HUES6 (cell line): Measurements from ENCODE around the gene CUBN.
A peak's percentile ranks its signal among the peaks of the same experiment; 100 is the strongest.

Source experiments
- H3K27ac ChIP-seq: 2 replicates; pipeline ENCODE4 v1.7.0; 2013; ENCODE audit warnings: low read depth, mild to moderate bottlenecking, low read length, inconsistent platforms
- H3K27me3 ChIP-seq: 2 replicates; pipeline ENCODE4 v1.6.1; 2013; ENCODE audit warnings: low read length; ENCODE audit not compliant: control insufficient read depth, insufficient read depth
- H3K36me3 ChIP-seq: 2 replicates; pipeline ENCODE4 v1.6.1; 2013; ENCODE audit warnings: low read length; ENCODE audit not compliant: control insufficient read depth, insufficient read depth
- H3K4me1 ChIP-seq: 2 replicates; pipeline ENCODE4 v1.6.1; 2013; ENCODE audit warnings: low read length; ENCODE audit not compliant: control insufficient read depth, insufficient read depth
- H3K4me3 ChIP-seq: 2 replicates; pipeline ENCODE4 v1.5.1; 2013; ENCODE audit warnings: low read depth, low read length
- H3K9ac ChIP-seq: one replicate; pipeline ENCODE4 v1.6.1; 2013; ENCODE audit warnings: mild to moderate bottlenecking, low read length
- H3K9me3 ChIP-seq: 2 replicates; pipeline ENCODE4 v1.6.1; 2013; ENCODE audit warnings: low read depth, low read length; ENCODE audit not compliant: control insufficient read depth, insufficient read depth

The CUBN gene

GRCh38 chr10:16820018-16820417 lies 309.6 kb downstream of the CUBN start:
- Histone ChIP-seq H3K9me3 (peaks cover 35% of the 10 kb centered on the region), H3K36me3 (no peaks in the 10 kb centered on the region), H3K27me3 (0 out of 2 replicates have a peak, but pooled peaks cover 3% of the 10 kb centered on the region), H3K4me1 (peaks cover 11% of the 10 kb centered on the region; the same call in 1 of the 2 replicates), H3K27ac (no peak overlapping the region), H3K4me3 (no peak overlapping the region), H3K9ac (no peak overlapping the region)

- H3K36me3 ChIP-seq, result no peaks in the 10 kb centered on the region
- 0 out of 2 replicates have a peak, but pooled peaks cover 3% of the 10 kb centered on the region for H3K27me3 ChIP-seq
- H3K27ac ChIP-seq, result no peak overlapping the region
- H3K4me1 ChIP-seq, result peaks cover 11% of the 10 kb centered on the region; the same call in 1 of the 2 replicates
- H3K4me3 ChIP-seq, result no peak overlapping the region
- peaks cover 35% of the 10 kb centered on the region for H3K9me3 ChIP-seq
- H3K9ac ChIP-seq, result no peak overlapping the region
Observed at GRCh38 chr10:16819436-16819835, 310.2 kb downstream of the CUBN start.

- H3K9ac ChIP-seq, result no peak overlapping the region
- 0 out of 2 replicates have a peak, but pooled peaks cover 3% of the 10 kb centered on the region for H3K27me3 ChIP-seq
- H3K4me1 ChIP-seq, result peaks cover 11% of the 10 kb centered on the region; the same call in 1 of the 2 replicates
- H3K4me3 ChIP-seq, result no peak overlapping the region
- no peak overlapping the region for H3K27ac ChIP-seq
- peaks cover 33% of the 10 kb centered on the region for H3K9me3 ChIP-seq
- no peaks in the 10 kb centered on the region for H3K36me3 ChIP-seq
Observed at GRCh38 chr10:16819026-16819425, 310.6 kb downstream of the CUBN start.

- H3K4me3 ChIP-seq, result peak within 1 kb of the TSS; percentile 76
- peak within 1 kb of the TSS; percentile 80 for H3K9ac ChIP-seq
- H3K36me3 ChIP-seq, result no peaks in the 10 kb centered on the region
Observed at GRCh38 chr10:16817125-16818019, 312.2 kb downstream of the CUBN start, which contains the start of gene RSU1. Gene RSU1 (minus strand): TSS chr10:16817424. CDS start chr10:16817081, 343 bp downstream.

GRCh38 chr10:16816830-16817124 lies 312.8 kb downstream of the CUBN start:
- Histone ChIP-seq H3K36me3 (no peaks in the 10 kb centered on the region), H3K27ac (no peak overlapping the region), H3K4me3 (peak overlapping the region; percentile 76), H3K9ac (peak overlapping the region; percentile 80), H3K27me3 (0 out of 2 replicates have a peak, but pooled peaks cover 3% of the 10 kb centered on the region), H3K9me3 (peaks cover 10% of the 10 kb centered on the region), H3K4me1 (peaks cover 11% of the 10 kb centered on the region; the same call in 1 of the 2 replicates)

More at GRCh38 chr10:16817125-16818019, 312.2 kb downstream of the CUBN start, which contains the start of gene RSU1:
- Histone ChIP-seq H3K27ac (no peak within 1 kb of the TSS; the same call in 1 of the 2 replicates), H3K4me1 (peaks cover 11% of the 10 kb centered on the region; the same call in 1 of the 2 replicates), H3K27me3 (0 out of 2 replicates have a peak, but pooled peaks cover 3% of the 10 kb centered on the region), H3K9me3 (peaks cover 16% of the 10 kb centered on the region)

GRCh38 chr10:16816171-16816570 lies 313.4 kb downstream of the CUBN start:
- Histone ChIP-seq H3K9ac (no peak overlapping the region), H3K9me3 (peaks cover 4% of the 10 kb centered on the region; the same call in 1 of the 2 replicates), H3K27ac (no peak overlapping the region), H3K27me3 (0 out of 2 replicates have a peak, but pooled peaks cover 3% of the 10 kb centered on the region), H3K4me3 (peak overlapping the region; percentile 76), H3K36me3 (peaks cover under 1% of the 10 kb centered on the region; the same call in 1 of the 2 replicates), H3K4me1 (peaks cover 11% of the 10 kb centered on the region; the same call in 1 of the 2 replicates)

- Histone ChIP-seq H3K27me3 (no peaks in the 10 kb centered on the region), H3K27ac (no peak overlapping the region), H3K4me1 (peaks cover 11% of the 10 kb centered on the region; the same call in 1 of the 2 replicates), H3K9me3 (no peaks in the 10 kb centered on the region), H3K4me3 (no peak overlapping the region), H3K36me3 (peaks cover 3% of the 10 kb centered on the region; the same call in 1 of the 2 replicates), H3K9ac (no peak overlapping the region)
Observed at GRCh38 chr10:16814012-16814411, 315.6 kb downstream of the CUBN start.

GRCh38 chr10:16812676-16813075 lies 316.9 kb downstream of the CUBN start:
- Histone ChIP-seq H3K4me3 (no peak overlapping the region), H3K36me3 (peaks cover 3% of the 10 kb centered on the region; the same call in 1 of the 2 replicates), H3K4me1 (peaks cover 7% of the 10 kb centered on the region; the same call in 1 of the 2 replicates), H3K9me3 (no peaks in the 10 kb centered on the region), H3K27me3 (no peaks in the 10 kb centered on the region), H3K9ac (no peak overlapping the region), H3K27ac (no peak overlapping the region)

GRCh38 chr10:16811765-16812164 lies 317.8 kb downstream of the CUBN start:
- Histone ChIP-seq H3K4me1 (peaks cover 7% of the 10 kb centered on the region; the same call in 1 of the 2 replicates), H3K9ac (no peak overlapping the region), H3K9me3 (no peaks in the 10 kb centered on the region), H3K27me3 (no peaks in the 10 kb centered on the region), H3K4me3 (no peak overlapping the region), H3K27ac (no peak overlapping the region), H3K36me3 (peaks cover 3% of the 10 kb centered on the region; the same call in 1 of the 2 replicates)

GRCh38 chr10:16811292-16811691 lies 318.3 kb downstream of the CUBN start:
- Histone ChIP-seq H3K36me3 (peaks cover 3% of the 10 kb centered on the region; the same call in 1 of the 2 replicates), H3K4me3 (no peak overlapping the region), H3K9ac (no peak overlapping the region), H3K4me1 (peaks cover 6% of the 10 kb centered on the region; the same call in 1 of the 2 replicates), H3K27ac (no peak overlapping the region), H3K27me3 (no peaks in the 10 kb centered on the region), H3K9me3 (no peaks in the 10 kb centered on the region)
